ENCODE data around the gene PDS5A.
"Not testable (repeated sequence)": the region's sequence is repeated elsewhere in the genome, so short reads cannot be mapped to it uniquely, and the experiment has no call there.

The PDS5A gene

GRCh38 chr4:39977489-39978377, at the start of gene PDS5A:
Gene PDS5A, minus strand, starts transcription at chr4:39977911. Its CDS starts 1,334 bp downstream, at chr4:39976577.
- DNase-seq = peak; percentile 74

- DNase-seq = not testable (repeated sequence)
Observed at GRCh38 chr4:40024049-40024448, 46.3 kb upstream of the PDS5A start.

GRCh38 chr4:40021116-40021515, 43.4 kb upstream of the PDS5A start:
- DNase-seq = not testable (repeated sequence)

GRCh38 chr4:40020221-40020620, 42.5 kb upstream of the PDS5A start:
- no peak for DNase-seq

- DNase-seq = no peak
Observed at GRCh38 chr4:40016007-40016406, 38.3 kb upstream of the PDS5A start.

- DNase-seq = no peak
Observed at GRCh38 chr4:40003986-40004385, 26.3 kb upstream of the PDS5A start.

GRCh38 chr4:40000711-40001110, 23.0 kb upstream of the PDS5A start:
- DNase-seq = no peak

GRCh38 chr4:39998659-39999345, 21.1 kb upstream of the PDS5A start:
- DNase-seq = no peak

- DNase-seq = no peak
Observed at GRCh38 chr4:39996811-39997210, 19.1 kb upstream of the PDS5A start.

- no peak for DNase-seq
Observed at GRCh38 chr4:39994406-39994805, 16.7 kb upstream of the PDS5A start.

GRCh38 chr4:39989381-39989780, 11.7 kb upstream of the PDS5A start:
- not testable (repeated sequence) for DNase-seq

GRCh38 chr4:39987485-39987884, 9.8 kb upstream of the PDS5A start:
- no peak for DNase-seq

- DNase-seq = no peak
Observed at GRCh38 chr4:39978904-39979303, 1.2 kb upstream of the PDS5A start.

GRCh38 chr4:39978378-39978775, 666 bp upstream of the PDS5A start:
- no peak for DNase-seq

- no peak for DNase-seq
Observed at GRCh38 chr4:39976945-39977488, 694 bp downstream of the PDS5A start.

GRCh38 chr4:39976141-39976944, 1.4 kb downstream of the PDS5A start:
- peak; percentile 14 for DNase-seq

- DNase-seq = no peak
Observed at GRCh38 chr4:39975488-39976089, 2.1 kb downstream of the PDS5A start.

GRCh38 chr4:39973052-39973451, 4.7 kb downstream of the PDS5A start:
- not testable (repeated sequence) for DNase-seq

GRCh38 chr4:39970671-39971640, 6.8 kb downstream of the PDS5A start:
- DNase-seq = no peak

GRCh38 chr4:39963656-39964055, 14.1 kb downstream of the PDS5A start:
- no peak for DNase-seq

- DNase-seq = no peak
Observed at GRCh38 chr4:39961311-39961877, 16.3 kb downstream of the PDS5A start.
